ENCODE results near the gene LRPAP1.

Gene LRPAP1

DNA sequence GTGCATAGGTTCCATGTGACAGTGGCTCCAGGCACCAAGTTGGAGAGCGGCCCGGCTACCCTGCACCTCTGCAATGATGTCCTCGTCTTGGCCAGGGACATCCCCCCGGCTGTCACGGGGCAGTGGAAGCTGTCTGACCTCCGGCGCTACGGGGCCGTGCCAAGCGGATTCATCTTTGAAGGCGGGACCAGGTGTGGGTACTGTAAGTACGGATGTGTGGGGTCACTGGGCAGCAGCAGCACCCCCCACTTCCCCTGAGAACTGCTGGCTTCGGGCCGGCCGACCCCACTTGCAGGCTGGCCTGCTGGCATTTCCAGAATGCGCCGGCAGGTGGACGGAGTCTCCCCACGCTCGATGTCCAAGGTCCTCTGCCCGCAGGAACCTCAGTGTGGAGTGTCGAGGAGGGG is 55.9 kb downstream of the LRPAP1 start:
- TF ChIP-seq GATA3 (IDR thresholded peaks at IDR 0.05; ENCODE audit: low read depth, low read length) (no peak), GATA2 (IDR thresholded peaks at IDR 0.05; ENCODE audit: low read depth, low read length) (no peak)

DNA sequence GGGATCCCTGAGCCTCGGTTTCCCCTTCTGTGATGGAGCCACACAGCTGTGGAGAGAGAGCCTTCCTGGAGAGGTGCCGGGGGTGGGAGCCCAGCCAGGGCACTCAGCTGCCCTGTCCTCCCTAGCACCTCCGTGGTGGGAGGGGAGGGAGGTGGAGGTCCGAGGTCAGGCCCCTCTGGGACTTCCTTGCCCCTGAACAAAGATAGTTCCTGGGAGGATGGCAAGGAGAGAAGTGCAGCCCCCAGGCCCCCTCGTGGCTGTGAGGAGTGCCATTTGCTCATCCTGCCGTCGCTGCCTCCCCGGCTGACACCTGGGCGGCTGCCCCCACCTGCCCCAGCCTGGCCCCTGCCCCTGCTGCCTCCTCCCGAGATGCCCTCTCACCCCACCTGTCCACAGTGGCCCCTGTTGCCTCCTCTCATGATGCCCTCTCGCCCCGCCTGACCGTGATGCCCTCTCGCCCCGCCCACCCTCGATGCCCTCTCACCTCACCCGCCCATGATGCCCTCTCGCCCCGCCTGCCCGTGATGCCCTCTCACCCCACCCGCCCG is 56.4 kb downstream of the LRPAP1 start:
- TF ChIP-seq GATA3 (IDR thresholded peaks at IDR 0.05; ENCODE audit: low read depth, low read length) (no peak), GATA2 (IDR thresholded peaks at IDR 0.05; ENCODE audit: low read depth, low read length) (no peak)

- TF ChIP-seq GATA3 (IDR thresholded peaks at IDR 0.05; ENCODE audit: low read depth, low read length) (no peak), GATA2 (IDR thresholded peaks at IDR 0.05; ENCODE audit: low read depth, low read length) (no peak)
Measured at GRCh38 chr4:3475041-3475712, 57.0 kb downstream of the LRPAP1 start.

GRCh38 chr4:3473996-3474765 is 58.0 kb downstream of the LRPAP1 start:
- TF ChIP-seq GATA3 (IDR thresholded peaks at IDR 0.05; ENCODE audit: low read depth, low read length), result no peak
- TF ChIP-seq GATA2 (IDR thresholded peaks at IDR 0.05; ENCODE audit: low read depth, low read length), result no peak

- no peak for TF ChIP-seq GATA2 (IDR thresholded peaks at IDR 0.05; ENCODE audit: low read depth, low read length)
- no peak for TF ChIP-seq GATA3 (IDR thresholded peaks at IDR 0.05; ENCODE audit: low read depth, low read length)
Measured at GRCh38 chr4:3473181-3473950, 58.9 kb downstream of the LRPAP1 start.

- TF ChIP-seq GATA3 (IDR thresholded peaks at IDR 0.05; ENCODE audit: low read depth, low read length) (no peak), GATA2 (IDR thresholded peaks at IDR 0.05; ENCODE audit: low read depth, low read length) (no peak)
Measured at GRCh38 chr4:3472411-3473141, 59.6 kb downstream of the LRPAP1 start.

DNA sequence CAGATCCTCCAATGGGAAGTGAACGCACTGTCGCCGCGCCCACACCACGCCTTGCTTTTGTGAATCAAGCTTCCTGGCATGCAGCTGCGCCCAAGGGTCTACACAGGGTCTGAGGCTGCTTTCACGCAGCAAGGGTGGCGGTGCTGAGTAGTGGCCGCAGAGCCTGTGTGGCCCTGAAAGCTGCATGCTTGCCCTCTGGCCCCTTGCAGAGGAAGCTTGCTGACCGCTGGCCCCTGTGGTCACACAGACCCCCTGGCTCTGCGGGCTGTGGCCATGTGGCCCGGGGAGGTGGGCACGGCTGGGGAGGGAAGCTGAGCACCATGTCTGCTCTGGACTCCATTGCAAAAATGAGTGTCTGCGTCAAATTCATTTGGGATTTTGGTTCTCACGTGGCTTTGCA is 60.3 kb downstream of the LRPAP1 start:
- TF ChIP-seq GATA2 (IDR thresholded peaks at IDR 0.05; ENCODE audit: low read depth, low read length) (no peak), GATA3 (IDR thresholded peaks at IDR 0.05; ENCODE audit: low read depth, low read length) (no peak)

- TF ChIP-seq GATA3 (IDR thresholded peaks at IDR 0.05; ENCODE audit: low read depth, low read length), result no peak
- TF ChIP-seq GATA2 (IDR thresholded peaks at IDR 0.05; ENCODE audit: low read depth, low read length), result no peak
Measured at GRCh38 chr4:3471098-3471760, 61.0 kb downstream of the LRPAP1 start.

- TF ChIP-seq GATA2 (IDR thresholded peaks at IDR 0.05; ENCODE audit: low read depth, low read length) (no peak), GATA3 (IDR thresholded peaks at IDR 0.05; ENCODE audit: low read depth, low read length) (no peak)
Measured at GRCh38 chr4:3470244-3471097, 61.8 kb downstream of the LRPAP1 start.

- no peak for TF ChIP-seq GATA3 (IDR thresholded peaks at IDR 0.05; ENCODE audit: low read depth, low read length)
- TF ChIP-seq GATA2 (IDR thresholded peaks at IDR 0.05; ENCODE audit: low read depth, low read length), result no peak
Measured at GRCh38 chr4:3469386-3470243, 62.6 kb downstream of the LRPAP1 start.

DNA sequence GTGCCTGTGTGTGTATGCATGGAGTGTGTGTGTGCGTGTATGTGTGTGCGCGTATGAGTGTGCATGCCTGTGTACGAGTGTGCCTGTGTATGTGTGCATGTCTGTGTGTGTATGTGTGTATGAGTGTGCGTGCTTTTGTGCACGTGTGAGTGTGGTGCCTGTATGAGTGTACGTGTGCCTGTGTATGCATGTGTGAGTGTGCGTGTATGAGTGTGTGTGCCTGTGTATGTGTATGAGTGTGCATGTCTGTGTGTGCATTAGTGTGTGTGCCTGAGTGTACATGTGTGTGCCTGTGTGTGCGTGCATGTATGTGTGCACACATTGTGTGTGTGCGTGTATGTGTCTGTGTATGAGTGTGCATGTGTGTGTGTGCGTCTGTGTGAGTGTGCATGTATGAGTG is 63.4 kb downstream of the LRPAP1 start:
- TF ChIP-seq GATA3 (IDR thresholded peaks at IDR 0.05; ENCODE audit: low read depth, low read length) (no peak), GATA2 (IDR thresholded peaks at IDR 0.05; ENCODE audit: low read depth, low read length) (no peak)

Data from SH-SY5Y (cell line).